ENCODE measurements around the gene TNFRSF25. TPM values are rescaled to one million over a fixed set of nuclear protein-coding genes. Genes with fewer than 3 reads are reported as not detected.
"Not testable (repeated sequence)": the region's sequence is repeated elsewhere in the genome, so short reads cannot be mapped to it uniquely, and the experiment has no call there.

Gene TNFRSF25
- total RNA-seq, 1 donor from 2014 or later = 13.1 TPM

- ATAC-seq = no peak
These were observed 2.0 kb upstream of the TNFRSF25 start for GRCh38 chr1:6467744-6468688.

GRCh38 chr1:6467224-6467623 lies 1.3 kb upstream of the TNFRSF25 start:
- ATAC-seq = no peak

- ATAC-seq = no peak
These were observed 778 bp upstream of the TNFRSF25 start for GRCh38 chr1:6466751-6467150.

- no peak for ATAC-seq
These were observed 440 bp downstream of the TNFRSF25 start for GRCh38 chr1:6465461-6466005.

DNA sequence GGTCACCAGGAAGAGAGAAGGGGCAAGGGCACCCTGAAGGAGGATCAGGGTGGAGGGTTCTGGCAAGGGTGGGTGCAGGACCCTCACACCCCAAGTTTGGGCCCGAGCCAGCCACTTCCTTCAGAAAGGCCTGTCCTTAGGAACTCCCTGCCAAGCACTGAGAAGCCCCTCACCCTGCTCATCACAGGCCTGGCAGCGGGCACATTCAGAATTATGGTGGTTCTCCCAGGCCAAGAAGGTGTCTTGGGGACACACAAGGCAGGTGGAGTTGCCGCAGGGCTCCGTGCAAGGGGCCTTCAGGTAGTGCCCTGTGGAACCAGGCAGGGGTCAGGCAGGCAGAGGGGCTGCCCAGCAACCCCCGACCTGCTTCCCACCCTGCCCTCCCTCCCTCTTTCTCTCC lies 1.1 kb downstream of the TNFRSF25 start:
- ATAC-seq = no peak

DNA sequence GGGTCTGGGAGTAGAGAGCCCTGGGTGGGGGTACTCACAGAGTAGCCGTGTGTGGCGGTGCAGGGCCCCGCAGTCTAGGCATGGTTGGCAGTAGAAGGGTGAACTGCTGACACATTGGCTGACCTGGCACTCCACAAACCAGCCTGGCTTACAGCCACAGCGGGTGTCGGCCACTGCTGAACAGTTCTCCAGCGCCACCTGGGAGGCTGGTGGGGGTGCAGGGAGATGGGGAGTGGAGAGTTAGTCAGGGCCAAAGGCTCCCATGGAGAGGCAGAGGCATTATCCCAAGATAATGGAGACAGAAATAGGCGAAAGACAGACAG lies 1.5 kb downstream of the TNFRSF25 start:
- ATAC-seq = peak; percentile 19

GRCh38 chr1:6463120-6463412 lies 2.9 kb downstream of the TNFRSF25 start:
- no peak for ATAC-seq

DNA sequence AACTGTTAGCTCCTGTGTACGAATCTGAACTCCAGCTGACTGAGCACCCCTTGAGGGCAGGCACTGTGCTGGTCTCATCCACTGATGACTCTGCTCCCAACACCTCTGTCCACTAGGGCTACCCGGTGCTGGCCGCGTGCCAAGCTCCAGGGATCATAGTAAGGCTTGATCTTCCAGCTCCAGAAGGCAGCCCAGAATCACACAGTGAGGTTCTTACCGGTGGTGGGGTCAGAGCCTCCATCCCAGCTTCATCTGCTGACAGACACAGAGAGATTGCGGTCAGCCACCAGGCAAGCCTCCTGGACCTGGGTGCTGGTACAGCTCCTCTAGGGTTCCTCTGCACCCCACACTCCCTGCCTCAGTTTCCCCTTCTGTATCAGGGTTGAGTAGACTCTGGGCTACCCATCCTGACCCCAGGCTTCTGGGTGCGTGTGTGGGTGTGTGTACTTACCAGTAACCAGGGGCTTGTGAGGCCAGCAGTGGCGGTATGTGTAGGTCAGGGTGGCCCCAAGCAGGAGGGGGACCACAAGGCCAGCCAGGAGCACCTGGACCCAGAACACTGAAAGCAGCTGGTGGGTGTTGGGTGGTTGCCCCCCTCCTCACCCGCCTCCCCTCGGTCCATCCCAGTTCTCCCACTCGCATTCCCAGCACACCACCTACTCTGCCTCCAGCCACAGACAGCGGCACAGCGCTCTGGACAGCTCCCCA lies 3.4 kb downstream of the TNFRSF25 start:
- peak; percentile 1 for ATAC-seq

DNA sequence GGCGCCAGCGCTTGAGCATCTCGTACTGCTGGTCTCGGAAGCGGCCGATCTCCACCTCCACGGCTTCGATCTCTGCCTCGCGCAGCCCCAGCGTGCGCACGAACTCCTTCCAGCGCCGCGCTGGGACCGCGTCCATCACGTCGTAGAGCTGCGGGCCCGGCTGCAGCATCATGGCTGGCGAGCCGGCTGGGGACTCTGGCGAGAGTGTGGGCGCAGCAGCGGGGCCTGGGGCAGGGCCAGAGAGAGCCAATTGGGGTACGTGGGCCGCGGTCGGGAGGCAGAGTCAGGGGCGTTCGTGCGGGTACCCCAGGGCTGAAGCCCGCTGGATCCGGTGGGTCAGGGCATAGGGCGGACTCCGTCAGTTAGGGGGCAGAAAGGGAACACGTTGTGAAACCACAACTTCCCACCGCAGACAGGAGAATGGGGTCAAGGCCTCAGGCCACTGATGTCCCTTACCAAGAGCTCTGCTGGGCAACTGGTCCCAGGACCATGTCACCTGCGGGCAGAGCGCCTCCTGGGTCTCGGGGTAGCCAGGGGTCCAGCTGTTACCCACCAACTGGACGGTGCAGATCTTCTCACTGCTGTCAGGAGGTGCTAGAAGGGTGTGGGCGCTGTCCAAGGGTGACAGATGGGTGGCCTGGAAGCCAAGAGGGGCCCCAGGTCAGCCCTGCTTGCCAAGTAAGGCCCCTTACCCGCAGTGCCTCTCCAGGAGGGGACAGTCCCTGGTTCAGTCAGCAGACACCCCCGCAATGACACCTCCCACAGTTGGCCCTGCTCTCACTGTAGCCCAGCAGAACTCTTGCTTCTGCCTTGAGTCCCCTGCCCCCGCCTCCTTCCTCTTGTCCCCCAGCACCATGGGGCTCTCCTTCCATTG lies 4.2 kb downstream of the TNFRSF25 start:
- ATAC-seq = no peak

GRCh38 chr1:6461051-6461530 lies 4.9 kb downstream of the TNFRSF25 start:
- no peak for ATAC-seq

- ATAC-seq = no peak
These were observed 5.5 kb downstream of the TNFRSF25 start for GRCh38 chr1:6460301-6461050.

DNA sequence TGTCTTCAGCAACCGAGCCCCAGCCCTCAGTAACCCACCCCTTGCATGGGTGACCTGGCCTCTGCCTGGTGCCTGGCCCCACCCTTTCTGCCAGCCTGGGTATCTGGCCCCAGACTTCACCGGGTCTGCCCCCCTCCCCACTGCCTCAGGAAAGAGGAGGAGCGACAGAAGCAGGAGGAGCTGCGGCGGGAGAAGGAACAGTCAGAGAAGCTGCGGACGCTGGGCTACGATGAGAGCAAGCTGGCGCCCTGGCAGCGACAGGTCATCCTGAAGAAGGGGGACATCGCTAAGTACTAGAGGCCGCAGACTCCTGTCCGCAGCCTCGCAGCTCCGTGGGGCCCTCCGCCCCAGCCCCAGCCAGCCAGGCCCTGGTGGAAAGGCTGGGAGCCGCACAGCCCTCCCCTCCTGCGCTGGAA lies 6.1 kb downstream of the TNFRSF25 start:
- no peak for ATAC-seq

GRCh38 chr1:6456800-6457466 lies 9.0 kb downstream of the TNFRSF25 start:
- no peak for ATAC-seq

GRCh38 chr1:6455752-6456520 lies 10.0 kb downstream of the TNFRSF25 start:
- ATAC-seq = not testable (repeated sequence)

DNA sequence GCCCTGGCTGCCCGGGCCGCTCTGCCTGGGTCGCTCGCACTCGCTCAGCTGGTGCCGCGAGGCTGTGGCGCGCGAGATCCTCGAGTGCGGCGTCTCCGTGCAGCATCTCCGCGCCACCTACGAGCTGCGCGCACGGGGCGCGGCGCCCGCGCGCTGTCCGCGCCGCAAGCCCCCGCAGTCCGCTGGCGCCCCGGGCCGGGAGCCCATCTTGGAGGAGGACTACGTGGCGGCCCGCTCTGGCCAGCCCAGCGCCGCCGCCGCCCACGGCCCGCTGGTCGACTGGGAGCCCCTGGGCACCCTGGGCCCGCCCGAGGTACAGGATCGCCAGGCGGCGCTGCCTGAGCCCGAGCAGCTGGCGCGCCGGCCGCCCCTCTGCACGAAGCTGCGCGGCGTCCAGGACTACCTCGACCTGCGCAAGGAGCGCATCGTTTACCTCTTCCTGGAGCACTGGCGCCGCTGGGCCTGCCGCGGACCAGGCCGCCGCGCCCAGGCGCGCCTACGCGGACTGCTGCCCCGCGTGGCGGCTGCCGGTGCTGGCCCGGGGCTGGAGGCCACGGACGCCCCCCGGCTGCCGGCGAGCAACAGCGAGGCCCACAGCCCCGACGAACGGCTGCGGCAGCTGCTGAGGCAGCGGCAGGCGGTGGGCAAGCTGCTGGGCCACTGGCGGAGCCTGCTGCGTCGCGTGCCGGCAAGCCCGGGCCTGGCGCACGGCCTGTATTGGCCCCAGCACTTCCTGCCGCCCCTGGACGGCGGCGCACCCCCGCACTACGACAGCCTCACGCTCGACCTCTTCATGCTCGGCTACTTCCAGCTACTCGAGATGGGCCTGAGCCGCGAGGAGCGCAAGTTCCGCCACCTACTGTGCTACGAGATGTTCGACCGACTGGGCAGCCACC lies 10.9 kb downstream of the TNFRSF25 start:
- ATAC-seq = peak; percentile 66

GRCh38 chr1:6453895-6454855 lies 11.8 kb downstream of the TNFRSF25 start:
- not testable (repeated sequence) for ATAC-seq

DNA sequence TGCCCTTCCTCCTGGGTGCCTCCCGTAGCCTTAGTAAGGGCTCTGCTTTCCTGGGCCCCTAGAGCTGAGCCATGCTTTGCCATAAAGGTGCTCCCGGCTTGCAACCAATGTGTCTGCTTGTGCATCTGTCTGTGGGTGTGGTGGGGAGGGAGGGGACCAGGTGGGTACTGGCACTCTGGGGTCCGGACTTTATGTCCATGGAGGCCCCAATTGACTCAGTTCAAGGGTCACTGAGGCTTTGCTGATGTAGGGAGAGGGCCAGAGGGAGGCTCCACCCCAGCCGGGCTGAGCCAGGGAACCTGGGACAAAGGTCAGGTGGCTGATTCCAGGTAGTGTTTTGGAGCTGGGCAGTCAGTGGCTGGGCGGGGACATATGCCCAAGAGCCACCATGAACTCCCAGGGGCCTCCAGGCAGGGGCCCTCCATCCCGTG lies 15.0 kb downstream of the TNFRSF25 start:
- no peak for ATAC-seq

DNA sequence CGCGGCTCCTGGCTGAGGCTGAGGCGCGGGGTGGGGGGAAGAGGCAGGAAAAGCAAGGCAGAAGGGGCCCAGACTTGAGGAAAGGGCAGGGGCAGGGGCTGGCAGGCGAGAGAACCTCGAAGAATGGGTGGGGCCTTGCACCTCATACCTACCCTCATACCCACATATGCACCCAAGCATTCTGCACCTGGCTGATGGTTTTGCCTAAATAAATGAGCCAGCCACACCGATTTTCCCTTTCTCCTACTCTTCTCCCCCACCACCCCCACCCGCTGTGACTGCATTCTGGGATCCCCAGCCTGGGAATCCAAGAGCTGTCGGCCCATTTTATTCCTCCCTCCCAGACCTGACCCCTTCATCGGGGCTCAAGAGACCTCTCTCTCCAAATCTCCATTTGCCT lies 15.5 kb downstream of the TNFRSF25 start:
- ATAC-seq = not testable (repeated sequence)
